ENCODE measurements around the gene PSG7. TPM values are rescaled to one million over a fixed set of nuclear protein-coding genes. Genes with fewer than 3 reads are reported as not detected.
"Not testable (repeated sequence)": the region's sequence is repeated elsewhere in the genome, so short reads cannot be mapped to it uniquely, and the experiment has no call there.

The PSG7 gene
- total and polyA plus RNA-seq, 2 donors (not counting 1 experiment from before 2014, with no cell fraction given), result not detected

GRCh38 chr19:42887876-42888445 is 49.0 kb downstream of the PSG7 start:
- CTCF ChIA-PET; intact Hi-C loops (cut with micrococcal nuclease); H3K4me3 Mint-ChIP-seq; DNase-seq; POLR2A ChIA-PET; ATAC-seq (ENCODE audit: low read depth); H3K4me1 Mint-ChIP-seq; H3K4me1 ChIP-seq (ENCODE audit: control insufficient read depth in 2 of 2, insufficient read depth in 2 of 2, low read length in 2 of 2); H3K4me3 ChIP-seq (ENCODE audit: control extremely low read depth in 1 of 5, extremely low read depth in 1 of 5, insufficient read depth in 1 of 5, low read depth in 2 of 5, low read length in 4 of 5); H2AFZ ChIP-seq (ENCODE audit: insufficient read depth, low read depth, low read length, poor library complexity, severe bottlenecking); H3K27me3 ChIP-seq (replicated peaks in 1 of 4; ENCODE audit: control extremely low read depth in 1 of 4, control insufficient read depth in 3 of 4, insufficient read depth in 4 of 4, low read length in 3 of 4); H3K36me3 ChIP-seq (replicated peaks in 1 of 2; ENCODE audit: control extremely low read depth in 1 of 2, control insufficient read depth in 1 of 2, extremely low read depth in 1 of 2, insufficient read depth in 2 of 2, low read length in 1 of 2); H3K9me3 ChIP-seq (ENCODE audit: control extremely low read depth in 1 of 3, control insufficient read depth in 2 of 3, insufficient read depth in 1 of 3, low read length in 2 of 3); H3K9me3 Mint-ChIP-seq (ENCODE audit: insufficient read depth); H3K27ac ChIP-seq (ENCODE audit: low read length in 2 of 2); H3K27ac Mint-ChIP-seq; H3K9ac ChIP-seq (ENCODE audit: low read length); H3K79me2 ChIP-seq (ENCODE audit: control insufficient read depth, insufficient read depth, low read length); H3K4me2 ChIP-seq (replicated peaks; ENCODE audit: low read depth, low read length, poor library complexity, severe bottlenecking); H4K20me1 ChIP-seq (ENCODE audit: control insufficient read depth, insufficient read depth, low read length, poor library complexity, severe bottlenecking): not testable (repeated sequence)
- peaks cover 31% of the 10 kb centered on the region for H3K27me3 Mint-ChIP-seq

DNA sequence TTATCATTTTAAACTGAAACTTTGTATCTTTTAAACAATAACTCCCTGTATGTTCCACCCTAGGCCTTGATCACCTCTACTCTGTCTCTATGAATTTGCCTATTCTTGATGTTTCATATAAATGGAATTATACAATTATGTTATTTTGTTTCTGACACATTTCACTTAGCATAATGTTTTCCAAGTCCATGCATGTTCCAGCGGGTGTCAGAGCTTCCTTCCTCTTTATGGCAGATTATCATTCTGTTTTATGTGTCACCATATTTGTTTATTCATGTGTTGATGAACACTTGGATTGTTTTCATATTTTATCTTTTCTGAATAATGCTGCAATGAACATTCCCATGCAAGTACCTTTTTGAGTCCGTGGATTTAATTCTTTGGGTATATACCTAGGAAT is 54.3 kb downstream of the PSG7 start:
- H3K4me1 Mint-ChIP-seq; H3K4me3 Mint-ChIP-seq; H3K9me3 ChIP-seq (ENCODE audit: control extremely low read depth in 1 of 3, control insufficient read depth in 2 of 3, insufficient read depth in 1 of 3, low read length in 2 of 3); H3K79me2 ChIP-seq (ENCODE audit: control insufficient read depth, insufficient read depth, low read length); H3K9me3 Mint-ChIP-seq (ENCODE audit: insufficient read depth); CTCF ChIA-PET; H3K36me3 ChIP-seq (replicated peaks in 1 of 2; ENCODE audit: control extremely low read depth in 1 of 2, control insufficient read depth in 1 of 2, extremely low read depth in 1 of 2, insufficient read depth in 2 of 2, low read length in 1 of 2); POLR2A ChIA-PET; H4K20me1 ChIP-seq (ENCODE audit: control insufficient read depth, insufficient read depth, low read length, poor library complexity, severe bottlenecking); ATAC-seq (ENCODE audit: low read depth); DNase-seq; H2AFZ ChIP-seq (ENCODE audit: insufficient read depth, low read depth, low read length, poor library complexity, severe bottlenecking); H3K4me3 ChIP-seq (ENCODE audit: control extremely low read depth in 1 of 5, extremely low read depth in 1 of 5, insufficient read depth in 1 of 5, low read depth in 2 of 5, low read length in 4 of 5); H3K27ac ChIP-seq (ENCODE audit: low read length in 2 of 2); H3K4me1 ChIP-seq (ENCODE audit: control insufficient read depth in 2 of 2, insufficient read depth in 2 of 2, low read length in 2 of 2); intact Hi-C loops (cut with micrococcal nuclease); H3K27me3 ChIP-seq (replicated peaks in 1 of 4; ENCODE audit: control extremely low read depth in 1 of 4, control insufficient read depth in 3 of 4, insufficient read depth in 4 of 4, low read length in 3 of 4); H3K9ac ChIP-seq (ENCODE audit: low read length); H3K4me2 ChIP-seq (replicated peaks; ENCODE audit: low read depth, low read length, poor library complexity, severe bottlenecking); H3K27ac Mint-ChIP-seq: not testable (repeated sequence)
- peaks cover 33% of the 10 kb centered on the region for H3K27me3 Mint-ChIP-seq
- no CpG with 5 or more reads among the region's 2 CpGs for WGBS (ENCODE audit: insufficient coverage)

GRCh38 chr19:42882010-42882409 is 55.0 kb downstream of the PSG7 start:
- POLR2A ChIA-PET; H3K4me2 ChIP-seq (replicated peaks; ENCODE audit: low read depth, low read length, poor library complexity, severe bottlenecking); ATAC-seq (ENCODE audit: low read depth); H3K27ac Mint-ChIP-seq; H3K9me3 Mint-ChIP-seq (ENCODE audit: insufficient read depth); H2AFZ ChIP-seq (ENCODE audit: insufficient read depth, low read depth, low read length, poor library complexity, severe bottlenecking); H3K4me3 Mint-ChIP-seq; H3K36me3 ChIP-seq (replicated peaks in 1 of 2; ENCODE audit: control extremely low read depth in 1 of 2, control insufficient read depth in 1 of 2, extremely low read depth in 1 of 2, insufficient read depth in 2 of 2, low read length in 1 of 2); H4K20me1 ChIP-seq (ENCODE audit: control insufficient read depth, insufficient read depth, low read length, poor library complexity, severe bottlenecking); CTCF ChIA-PET; H3K4me1 Mint-ChIP-seq; DNase-seq; intact Hi-C loops (cut with micrococcal nuclease); H3K79me2 ChIP-seq (ENCODE audit: control insufficient read depth, insufficient read depth, low read length); H3K27me3 ChIP-seq (replicated peaks in 1 of 4; ENCODE audit: control extremely low read depth in 1 of 4, control insufficient read depth in 3 of 4, insufficient read depth in 4 of 4, low read length in 3 of 4); H3K9me3 ChIP-seq (ENCODE audit: control extremely low read depth in 1 of 3, control insufficient read depth in 2 of 3, insufficient read depth in 1 of 3, low read length in 2 of 3); H3K4me3 ChIP-seq (ENCODE audit: control extremely low read depth in 1 of 5, extremely low read depth in 1 of 5, insufficient read depth in 1 of 5, low read depth in 2 of 5, low read length in 4 of 5); H3K4me1 ChIP-seq (ENCODE audit: control insufficient read depth in 2 of 2, insufficient read depth in 2 of 2, low read length in 2 of 2); H3K9ac ChIP-seq (ENCODE audit: low read length); H3K27ac ChIP-seq (ENCODE audit: low read length in 2 of 2): not testable (repeated sequence)
- WGBS (ENCODE audit: insufficient coverage), result 80% methylated on average over 3 of the region's 5 CpGs
- H3K27me3 Mint-ChIP-seq, result peaks cover 30% of the 10 kb centered on the region

- H3K27me3 Mint-ChIP-seq, result peaks cover 28% of the 10 kb centered on the region
- DNase-seq; H2AFZ ChIP-seq (ENCODE audit: insufficient read depth, low read depth, low read length, poor library complexity, severe bottlenecking); H3K4me3 Mint-ChIP-seq; H4K20me1 ChIP-seq (ENCODE audit: control insufficient read depth, insufficient read depth, low read length, poor library complexity, severe bottlenecking); H3K9me3 Mint-ChIP-seq (ENCODE audit: insufficient read depth); H3K4me1 ChIP-seq (ENCODE audit: control insufficient read depth in 2 of 2, insufficient read depth in 2 of 2, low read length in 2 of 2); H3K27ac Mint-ChIP-seq; H3K9me3 ChIP-seq (ENCODE audit: control extremely low read depth in 1 of 3, control insufficient read depth in 2 of 3, insufficient read depth in 1 of 3, low read length in 2 of 3); intact Hi-C loops (cut with micrococcal nuclease); H3K79me2 ChIP-seq (ENCODE audit: control insufficient read depth, insufficient read depth, low read length); CTCF ChIA-PET; POLR2A ChIA-PET; H3K4me1 Mint-ChIP-seq; H3K9ac ChIP-seq (ENCODE audit: low read length); H3K27me3 ChIP-seq (replicated peaks in 1 of 4; ENCODE audit: control extremely low read depth in 1 of 4, control insufficient read depth in 3 of 4, insufficient read depth in 4 of 4, low read length in 3 of 4); ATAC-seq (ENCODE audit: low read depth); H3K4me2 ChIP-seq (replicated peaks; ENCODE audit: low read depth, low read length, poor library complexity, severe bottlenecking); H3K4me3 ChIP-seq (ENCODE audit: control extremely low read depth in 1 of 5, extremely low read depth in 1 of 5, insufficient read depth in 1 of 5, low read depth in 2 of 5, low read length in 4 of 5); H3K36me3 ChIP-seq (replicated peaks in 1 of 2; ENCODE audit: control extremely low read depth in 1 of 2, control insufficient read depth in 1 of 2, extremely low read depth in 1 of 2, insufficient read depth in 2 of 2, low read length in 1 of 2); H3K27ac ChIP-seq (ENCODE audit: low read length in 2 of 2): not testable (repeated sequence)
- 52% methylated on average over 3 of the region's 8 CpGs for WGBS (ENCODE audit: insufficient coverage)
Measured at GRCh38 chr19:42881279-42881678, 55.7 kb downstream of the PSG7 start.
